D721Med (cell line): ENCODE results near the gene MED27.

Experiments used
- DNase-seq: peaks from one replicate; pipeline ENCODE4 v3.0.0; 2011; ENCODE audit warnings: low spot score; ENCODE audit not compliant: insufficient read length
- FAIRE-seq: peaks from 2 replicates; lab custom pipeline; 2011; peaks lifted over from hg19 to GRCh38; lab: Jason Lieb, UNC
- CTCF ChIP-seq: IDR thresholded peaks from 2 replicates; pipeline ENCODE4 v1.5.1; 2012; ENCODE audit warnings: mild to moderate bottlenecking, control low read depth; ENCODE audit not compliant: insufficient read depth; ENCODE audit errors: missing control alignments

The MED27 gene

GRCh38 chr9:132079391-132080091 lies at the start of gene MED27:
Gene MED27 (minus strand): TSS chr9:132079867. CDS start chr9:132079844, 23 bp downstream.
- no peak for FAIRE-seq
- peak; percentile 46 for DNase-seq
- TF ChIP-seq CTCF, result no peak

GRCh38 chr9:132127888-132128534 lies 48.3 kb upstream of the MED27 start:
- TF ChIP-seq CTCF, result no peak
- no peak for DNase-seq
- no peak for FAIRE-seq

- TF ChIP-seq CTCF, result no peak
- FAIRE-seq (no peak), DNase-seq (no peak)
Measured at GRCh38 chr9:132126680-132127236, 47.1 kb upstream of the MED27 start.

- FAIRE-seq (no peak), DNase-seq (no peak)
- TF ChIP-seq CTCF, result no peak
Measured at GRCh38 chr9:132125944-132126679, 46.4 kb upstream of the MED27 start.

- no peak for FAIRE-seq
- no peak for TF ChIP-seq CTCF
- no peak for DNase-seq
Measured at GRCh38 chr9:132125361-132125760, 45.7 kb upstream of the MED27 start.

- no peak for FAIRE-seq
- TF ChIP-seq CTCF, result no peak
- DNase-seq, result no peak
Measured at GRCh38 chr9:132124800-132125199, 45.1 kb upstream of the MED27 start.

- DNase-seq (no peak), FAIRE-seq (no peak)
- TF ChIP-seq CTCF, result no peak
Measured at GRCh38 chr9:132121021-132121420, 41.4 kb upstream of the MED27 start.
